NT2/D1 (cell line): ENCODE results near the gene FRYL.
"Not testable (repeated sequence)": the region's sequence is repeated elsewhere in the genome, so short reads cannot be mapped to it uniquely, and the experiment has no call there.

Source experiments
- SUZ12 ChIP-seq: IDR thresholded peaks from 2 replicates; pipeline ENCODE4 v1.6.1; 2011; ENCODE audit not compliant: insufficient read length, insufficient read depth; ENCODE audit errors: extremely low read depth
- ZNF274 ChIP-seq: IDR thresholded peaks from 2 replicates; pipeline ENCODE4 v1.6.1; 2011; ENCODE audit warnings: mild to moderate bottlenecking, low read depth, low read length

GRCh38 chr4:48728906-48729496 is 51.1 kb downstream of the FRYL start:
- not testable (repeated sequence) for TF ChIP-seq ZNF274, SUZ12
